LNCAP (cell line): ENCODE data around the gene SLC1A1.

Experiments
- CTCF ChIP-seq: fragments of 450-650 bp; IDR thresholded peaks from 2 replicates; pipeline ENCODE4 v1.5.1; 2017; ENCODE audit warnings: mild to moderate bottlenecking

Gene SLC1A1

GRCh38 chr9:4549751-4550295, 59.6 kb downstream of the SLC1A1 start:
- TF ChIP-seq CTCF = no peak

- TF ChIP-seq CTCF = no peak
These were observed 60.7 kb downstream of the SLC1A1 start for GRCh38 chr9:4550777-4551484.

- TF ChIP-seq CTCF = no peak
These were observed 63.7 kb downstream of the SLC1A1 start for GRCh38 chr9:4553951-4554381.

- no peak for TF ChIP-seq CTCF
These were observed 65.0 kb downstream of the SLC1A1 start for GRCh38 chr9:4555236-4555635.

GRCh38 chr9:4558371-4558998, 68.2 kb downstream of the SLC1A1 start:
- no peak for TF ChIP-seq CTCF

GRCh38 chr9:4559261-4560182, 69.3 kb downstream of the SLC1A1 start:
- TF ChIP-seq CTCF = no peak

- TF ChIP-seq CTCF = no peak
These were observed 72.8 kb downstream of the SLC1A1 start for GRCh38 chr9:4563105-4563504.
